Coronary artery (tissue), 2 donors: ENCODE measurements around the gene ST6GALNAC4.

Experiments
- DNase-seq: peaks from one replicate; pipeline ENCODE4 v3.0.0-alpha.2; 2017; ENCODE audit warnings: low spot score
- H3K27ac ChIP-seq, 2 donors: fragments of 200-600 bp; sonication (generic); one replicate each; pipeline ENCODE4 v1.5.1; 2016 to 2019
- H3K4me3 ChIP-seq: fragments of 200-600 bp; sonication (generic); 2 replicates; pipeline ENCODE4 v1.5.1; 2016; ENCODE audit warnings: mild to moderate bottlenecking, moderate library complexity
- CTCF ChIP-seq: fragments of 200-600 bp; sonication (generic); IDR thresholded peaks from one replicate; pipeline ENCODE4 v1.5.1; 2019; ENCODE audit warnings: antibody characterized with exemption

ST6GALNAC4 gene

GRCh38 chr9:127919253-127919815 is 2.5 kb upstream of the ST6GALNAC4 start:
- peak; percentile 96 for DNase-seq
- no peak for TF ChIP-seq CTCF
- Histone ChIP-seq H3K27ac (peak overlapping the region; percentile 61 to 91), H3K4me3 (no peak overlapping the region)

GRCh38 chr9:127918183-127919107 is 1.6 kb upstream of the ST6GALNAC4 start:
- TF ChIP-seq CTCF, result no peak
- peak overlapping the region; percentile 61 to 91 for H3K27ac ChIP-seq
- no peak for DNase-seq
- no peak overlapping the region for H3K4me3 ChIP-seq

GRCh38 chr9:127917603-127918002 is 762 bp upstream of the ST6GALNAC4 start:
- H3K4me3 ChIP-seq, result peak overlapping the region; percentile 95
- TF ChIP-seq CTCF, result no peak
- DNase-seq, result no peak
- peak overlapping the region; percentile 61 to 91 for H3K27ac ChIP-seq

GRCh38 chr9:127915801-127916719 is 781 bp downstream of the ST6GALNAC4 start:
- Histone ChIP-seq H3K27ac (peak overlapping the region; percentile 49 to 91), H3K4me3 (peak overlapping the region; percentile 95)
- no peak for DNase-seq
- no peak for TF ChIP-seq CTCF

- Histone ChIP-seq H3K4me3 (peak overlapping the region; percentile 95), H3K27ac (peak overlapping the region; percentile 49 to 91)
- TF ChIP-seq CTCF, result no peak
- DNase-seq, result no peak
Observed at GRCh38 chr9:127915325-127915752, 1.5 kb downstream of the ST6GALNAC4 start.

- Histone ChIP-seq H3K27ac (no peak overlapping the region), H3K4me3 (no peak overlapping the region)
- DNase-seq, result no peak
- TF ChIP-seq CTCF, result no peak
Observed at GRCh38 chr9:127913682-127914081, 3.2 kb downstream of the ST6GALNAC4 start.
